Skin of body (tissue), 2 donors: ENCODE measurements around the gene GABRG3. TPM values are rescaled to one million over a fixed set of nuclear protein-coding genes. Genes with fewer than 3 reads are reported as not detected.

Source experiments
- DNase-seq: peaks from one replicate; lab custom pipeline; 2025; lab: John Stamatoyannopoulos, UW
- total RNA-seq: library from RNA; depleted of rRNA; stranded (reverse); fragments of >200 nt; gene quantifications from one replicate; pipeline ENCODE4 v1.2.3, GENCODE V29; 2014

The GABRG3 gene
- total RNA-seq: 0.89 TPM

DNA sequence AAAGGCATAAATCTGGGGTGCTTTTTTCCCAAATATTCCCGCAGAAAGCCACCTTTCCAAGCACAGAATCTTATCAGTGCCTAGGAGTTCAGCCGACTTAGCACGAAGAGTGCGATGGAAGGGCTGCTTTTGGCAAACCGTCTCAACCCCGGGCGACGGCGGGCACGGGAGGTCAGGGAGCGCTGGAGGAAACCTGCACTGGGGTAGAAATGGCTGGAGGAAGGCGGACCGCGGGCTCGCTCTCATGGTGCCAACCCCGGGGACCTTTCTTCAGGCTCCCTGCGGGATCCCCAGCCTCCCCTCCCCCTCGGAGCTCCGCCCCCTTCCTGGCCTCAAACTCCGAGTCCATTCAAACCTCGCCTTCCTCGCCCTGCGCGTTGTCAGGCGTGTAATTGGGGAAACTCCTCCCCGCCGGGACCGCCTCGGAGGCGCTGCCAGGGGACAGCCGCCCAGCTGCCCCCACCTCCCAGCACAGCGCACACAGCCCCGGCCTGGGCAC, at the start of gene GABRG3:
Gene GABRG3, plus strand, starts transcription at position 470 of the 499 bp plus-strand sequence.
- no peak for DNase-seq

GRCh38 chr15:26921433-26921832, 49.5 kb upstream of the GABRG3 start:
- no peak for DNase-seq

DNA sequence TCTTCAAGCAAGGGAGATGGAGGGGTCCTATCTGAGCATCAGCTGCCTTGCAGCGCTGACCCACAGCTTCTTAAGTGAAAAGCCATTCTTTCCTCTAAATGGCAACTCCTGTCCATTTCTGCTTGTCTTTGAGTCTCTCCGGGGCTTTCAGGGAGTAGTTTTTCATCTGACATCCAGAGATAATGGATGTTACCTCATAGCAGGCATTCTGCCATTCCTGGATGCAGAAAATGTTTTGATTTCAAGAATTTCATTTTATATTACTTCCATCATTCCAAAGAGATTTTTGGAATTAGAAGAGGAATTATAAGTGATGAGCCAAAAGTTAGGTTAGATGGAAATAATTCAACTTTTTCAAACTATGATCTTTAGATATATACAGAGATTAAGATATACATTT, 44.9 kb upstream of the GABRG3 start:
- peak; percentile 27 for DNase-seq

GRCh38 chr15:26928051-26928450, 42.9 kb upstream of the GABRG3 start:
- DNase-seq: no peak

DNA sequence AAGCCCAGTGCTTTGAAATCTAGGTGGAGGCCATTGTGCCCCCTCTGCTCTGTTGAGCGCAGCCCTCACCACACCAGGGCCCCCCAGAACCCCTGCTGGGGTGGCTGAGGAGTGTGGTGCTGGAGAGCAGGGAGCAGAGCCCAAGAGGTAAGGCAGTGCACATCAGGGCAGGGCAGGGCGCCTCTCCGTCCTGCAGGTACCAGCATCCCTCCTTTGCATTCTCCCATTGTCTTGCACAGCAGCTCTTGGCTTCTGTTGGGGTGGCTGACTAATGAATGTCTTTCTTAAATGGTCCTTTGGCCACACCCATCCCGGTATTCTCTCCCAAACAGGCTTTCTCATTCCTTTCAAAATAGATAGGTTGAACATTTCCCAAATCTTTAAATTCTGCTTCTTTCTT, 41.4 kb upstream of the GABRG3 start:
- no peak for DNase-seq

DNA sequence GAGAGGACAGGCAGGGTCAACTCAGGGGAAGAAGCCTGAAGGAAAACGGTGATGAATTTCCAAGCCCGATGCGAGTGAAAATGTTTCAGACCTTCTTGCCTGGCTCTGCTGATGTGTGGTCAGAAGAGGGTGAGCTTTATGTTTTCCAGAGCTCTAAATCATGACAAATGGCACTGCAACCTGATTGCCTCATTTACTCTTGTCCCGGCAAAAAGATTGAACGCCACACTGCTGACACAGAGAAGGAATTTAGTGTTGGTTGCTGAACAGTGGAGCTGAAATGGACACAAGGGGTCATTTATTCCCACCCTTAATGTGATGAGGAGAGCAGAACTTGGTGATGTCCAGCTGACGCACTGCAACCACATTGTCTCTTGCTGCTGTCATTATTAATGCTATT, 36.1 kb upstream of the GABRG3 start:
- DNase-seq: no peak

GRCh38 chr15:26935322-26935721, 35.7 kb upstream of the GABRG3 start:
- DNase-seq: no peak

- DNase-seq: no peak
These were observed 34.5 kb upstream of the GABRG3 start for GRCh38 chr15:26936502-26936901.

GRCh38 chr15:26937134-26937533, 33.8 kb upstream of the GABRG3 start:
- DNase-seq: no peak

- DNase-seq: no peak
These were observed 31.6 kb upstream of the GABRG3 start for GRCh38 chr15:26939398-26939797.

DNA sequence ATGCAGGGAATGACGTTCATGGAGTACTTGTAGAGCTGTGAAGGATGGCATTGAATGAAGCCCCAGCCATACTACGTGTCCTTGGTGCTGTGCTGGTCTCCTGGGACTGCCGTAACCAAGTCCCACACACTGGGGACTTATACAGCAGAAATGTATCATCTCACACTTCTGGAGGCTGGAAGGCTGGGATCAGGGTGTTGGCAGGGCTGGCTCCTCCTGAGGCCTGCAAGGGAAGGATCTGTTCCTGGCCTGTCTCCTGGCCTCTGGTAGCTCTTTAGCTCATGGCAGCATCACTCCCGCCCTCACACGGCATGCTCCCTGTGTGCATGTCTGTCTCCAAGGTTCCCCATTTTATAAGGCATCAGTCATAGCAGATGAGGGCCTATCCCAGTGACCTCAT, 29.5 kb upstream of the GABRG3 start:
- DNase-seq: no peak

DNA sequence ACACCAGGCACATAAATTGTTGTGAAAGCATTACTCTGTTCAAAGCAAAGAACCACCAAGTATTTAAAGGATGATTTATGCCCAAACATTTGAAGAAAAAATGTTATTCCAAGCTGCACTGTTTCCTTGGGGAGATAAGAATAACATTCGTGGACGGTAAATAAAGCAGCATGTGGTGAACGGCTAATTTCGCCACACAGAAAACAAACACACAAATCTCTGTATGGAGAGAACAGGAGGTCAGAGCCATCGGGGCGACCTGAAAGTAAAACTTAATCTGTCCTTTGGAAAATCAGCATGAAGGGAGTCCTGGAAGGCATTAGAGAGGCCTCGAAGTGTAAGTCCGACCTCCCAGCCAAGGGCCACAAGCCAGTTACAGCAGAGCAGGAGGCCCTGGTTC, 27.1 kb upstream of the GABRG3 start:
- DNase-seq: no peak

- DNase-seq: no peak
These were observed 25.9 kb upstream of the GABRG3 start for GRCh38 chr15:26945046-26945445.

GRCh38 chr15:26950001-26950400, 21.0 kb upstream of the GABRG3 start:
- no peak for DNase-seq

GRCh38 chr15:26954403-26954802, 16.6 kb upstream of the GABRG3 start:
- DNase-seq: no peak

GRCh38 chr15:26967719-26968269, 3.2 kb upstream of the GABRG3 start:
- DNase-seq: peak; percentile 24

DNA sequence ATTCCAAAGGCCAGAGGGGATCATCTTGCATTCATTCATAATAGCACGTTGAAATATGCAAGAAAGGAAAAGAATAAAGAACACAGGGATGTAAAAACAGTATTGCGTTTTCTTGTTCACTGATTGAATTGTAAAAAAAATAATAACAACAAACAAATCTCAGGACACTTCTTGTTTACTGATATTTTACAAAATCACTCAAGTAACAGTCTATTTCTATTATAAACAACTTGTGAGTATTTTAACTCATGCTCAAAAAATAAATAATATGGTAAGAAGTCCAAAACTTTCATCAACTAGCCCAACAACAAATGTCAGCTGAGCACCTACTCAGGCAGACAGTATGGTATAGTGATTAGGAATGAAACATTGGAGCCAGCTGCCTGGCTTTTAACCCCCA, 2.2 kb upstream of the GABRG3 start:
- DNase-seq: no peak

DNA sequence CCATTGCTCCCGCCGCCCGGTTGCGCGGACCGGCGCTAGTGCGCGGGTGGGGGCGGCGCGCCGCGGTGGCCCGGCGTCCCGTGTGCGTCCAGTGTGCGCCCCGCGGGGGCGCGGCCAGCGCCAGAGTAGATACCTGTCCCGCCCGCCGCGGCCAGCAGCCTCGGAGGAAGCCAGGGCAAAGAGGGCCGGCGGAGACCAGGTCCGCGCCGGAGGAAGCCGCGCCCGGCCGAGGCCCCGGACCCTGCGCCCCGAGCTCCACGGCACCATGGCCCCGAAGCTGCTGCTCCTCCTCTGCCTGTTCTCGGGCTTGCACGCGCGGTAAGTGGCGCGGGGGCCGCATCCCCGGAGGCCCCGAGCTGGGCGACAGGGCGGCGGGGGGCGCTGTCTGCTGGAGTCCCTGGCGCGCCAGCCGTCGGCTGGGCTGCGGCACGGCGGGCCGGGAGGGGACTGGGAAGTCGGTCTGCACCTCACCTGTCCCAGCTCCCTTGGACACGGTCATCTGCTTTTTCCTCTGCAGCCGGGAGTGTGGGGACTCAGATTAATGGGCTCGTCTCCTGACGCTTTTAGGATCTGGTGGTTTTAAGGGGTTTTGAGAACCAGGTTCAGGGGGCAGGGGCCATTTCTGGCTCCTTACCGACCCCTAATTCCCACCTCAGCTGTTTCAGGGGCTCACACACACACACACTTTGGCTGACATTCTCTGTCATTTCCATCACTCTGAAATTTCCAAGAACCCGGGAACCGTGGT, 464 bp downstream of the GABRG3 start:
- DNase-seq: no peak

DNA sequence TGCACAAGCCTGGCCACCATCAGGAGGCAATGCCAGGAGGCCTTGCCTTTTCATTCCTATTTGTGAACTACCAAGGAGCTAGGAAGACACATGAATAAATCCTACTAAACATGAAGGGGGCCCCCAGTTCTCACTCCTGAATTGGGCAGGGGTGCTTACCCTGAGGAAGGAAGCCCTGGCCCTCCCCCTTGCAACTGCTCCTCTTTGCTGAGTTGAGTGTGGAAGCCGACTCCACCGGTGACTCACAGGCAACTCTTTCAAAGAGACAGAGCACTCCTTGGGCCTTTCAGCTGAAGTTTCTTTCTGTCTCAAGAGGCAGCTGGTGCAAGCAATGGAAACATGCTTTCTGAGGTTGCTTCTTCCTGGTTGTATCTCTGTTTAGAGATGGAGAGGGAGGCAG, 1.7 kb downstream of the GABRG3 start:
- no peak for DNase-seq

DNA sequence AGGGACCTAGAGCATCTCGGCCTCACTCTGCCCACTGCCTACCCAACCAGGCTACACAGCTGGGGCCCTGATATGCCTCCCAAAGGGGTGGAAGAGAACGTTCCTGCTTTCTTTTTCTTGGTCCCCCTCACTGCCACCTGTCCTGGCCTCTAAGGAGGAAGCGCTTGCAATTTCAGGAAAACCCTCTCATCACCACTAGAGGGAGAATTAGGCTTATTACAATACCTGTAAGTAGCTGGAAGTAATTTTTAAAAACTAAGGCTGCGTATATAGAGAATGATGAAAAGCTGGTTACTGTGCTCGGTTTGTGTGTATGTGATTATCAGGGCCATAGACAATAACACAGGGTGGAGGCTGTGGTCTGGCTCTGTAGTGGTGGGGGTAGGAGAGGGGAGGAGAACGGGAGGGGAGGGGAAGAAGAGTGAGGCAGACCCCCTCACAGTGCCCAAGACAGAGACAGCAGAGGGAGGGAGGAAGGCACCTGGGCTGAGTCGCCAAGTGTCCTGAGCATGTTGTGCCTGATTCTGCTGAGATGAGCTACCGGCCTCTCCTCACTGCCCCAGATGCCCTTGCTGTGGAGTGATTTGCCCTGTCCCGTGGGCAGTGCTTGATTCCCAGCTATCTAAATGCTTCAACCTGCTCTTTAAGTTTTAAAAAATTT, 3.3 kb downstream of the GABRG3 start:
- no peak for DNase-seq

- no peak for DNase-seq
These were observed 10.5 kb downstream of the GABRG3 start for GRCh38 chr15:26981492-26981891.

DNA sequence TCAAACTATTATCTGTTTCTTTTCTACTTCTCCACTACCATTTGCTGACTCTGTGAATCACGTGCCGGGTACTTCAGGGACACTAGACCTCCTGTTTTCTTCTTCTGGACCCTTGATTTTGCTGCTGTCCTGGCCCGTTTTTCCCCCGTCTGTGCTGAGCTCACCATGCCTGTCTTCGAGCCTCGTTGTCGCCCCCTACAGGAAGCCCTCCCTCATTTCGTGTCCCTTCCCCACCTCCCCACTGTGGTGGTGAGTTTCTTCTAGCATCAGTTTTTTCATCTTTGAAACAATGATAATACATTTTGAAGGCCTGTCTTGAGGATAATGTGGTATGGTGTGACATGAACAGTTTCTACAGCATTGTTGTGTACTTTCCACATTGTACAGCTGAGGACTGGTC, 12.8 kb downstream of the GABRG3 start:
- no peak for DNase-seq

GRCh38 chr15:26985050-26985449, 14.1 kb downstream of the GABRG3 start:
- DNase-seq: no peak
